GM18526 (cell line): ENCODE measurements around the gene TNS1.

ENCODE experiments used
- POLR2A ChIP-seq: IDR thresholded peaks from 3 replicates; pipeline ENCODE4 v1.6.1; 2011; ENCODE audit not compliant: insufficient read length; ENCODE audit errors: extremely low read depth

Gene TNS1

DNA sequence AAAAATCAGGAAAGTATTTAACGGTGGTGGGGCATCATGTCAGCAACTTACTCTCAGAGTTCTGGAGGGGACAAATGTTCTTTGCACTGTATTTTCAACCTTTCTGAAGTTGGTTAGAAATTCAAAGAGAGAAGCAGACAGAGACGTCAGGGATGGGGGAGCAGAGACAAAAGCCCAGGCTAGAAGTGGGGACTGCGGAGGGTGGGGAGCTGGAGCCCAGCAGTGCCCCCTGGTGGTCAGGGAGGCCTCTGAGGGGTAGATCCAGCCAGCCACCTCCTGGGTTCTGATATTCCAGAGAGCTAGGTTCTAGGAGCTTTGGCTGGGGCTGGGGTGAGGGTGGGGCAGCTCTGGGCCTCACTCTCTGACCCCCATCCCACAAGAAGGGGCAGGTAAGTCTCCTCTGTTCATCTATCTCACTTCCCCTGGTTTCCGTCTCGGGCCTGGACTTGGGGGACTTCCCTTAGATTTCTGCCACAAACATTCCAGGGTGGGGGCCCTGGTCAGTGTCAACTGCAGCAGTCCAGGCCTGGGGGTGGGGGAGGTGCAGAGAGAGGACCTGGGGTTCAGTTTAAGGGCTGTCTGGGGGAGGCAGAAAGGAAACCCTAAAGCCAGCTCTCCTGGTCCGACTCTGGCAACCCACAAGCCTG, 8.9 kb downstream of the TNS1 start:
- no peak for TF ChIP-seq POLR2A

DNA sequence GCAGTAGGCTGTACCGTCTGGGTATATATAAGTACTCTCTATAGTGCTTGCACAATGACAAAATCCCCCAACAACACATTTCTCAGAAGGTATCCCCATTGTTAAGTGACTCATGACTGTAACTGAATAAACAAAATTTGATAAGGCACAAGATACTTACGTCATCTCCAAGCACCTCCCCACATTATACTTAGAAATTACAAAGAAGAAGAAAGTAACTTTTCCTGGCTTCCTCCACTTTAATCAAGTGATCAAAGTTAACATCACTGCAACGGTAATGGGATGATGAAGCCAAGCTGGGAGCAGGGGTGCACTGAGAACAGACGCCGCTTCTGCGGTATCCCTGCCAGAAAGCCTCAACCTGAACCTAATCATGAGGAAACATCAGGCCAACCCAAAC, 9.7 kb downstream of the TNS1 start:
- no peak for TF ChIP-seq POLR2A

DNA sequence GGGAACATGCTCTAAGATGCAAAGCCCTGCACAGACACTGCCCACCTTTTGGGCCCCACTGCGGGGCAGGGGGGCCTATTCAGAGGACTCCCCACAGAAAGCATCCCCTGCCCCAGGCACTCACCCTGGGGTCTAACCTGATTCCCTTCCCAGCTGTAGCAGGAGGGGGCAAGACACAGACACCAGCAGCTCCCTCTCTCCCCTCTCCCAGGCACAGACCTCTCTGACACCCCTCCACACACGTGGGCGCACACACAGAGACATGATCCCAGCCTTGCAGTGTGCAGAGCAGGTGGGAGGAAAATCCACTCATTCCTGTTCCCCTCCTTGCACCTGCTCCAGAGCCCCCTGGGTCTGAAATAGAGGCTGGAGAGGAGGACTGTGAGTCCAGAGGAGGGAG, 10.7 kb downstream of the TNS1 start:
- no peak for TF ChIP-seq POLR2A

DNA sequence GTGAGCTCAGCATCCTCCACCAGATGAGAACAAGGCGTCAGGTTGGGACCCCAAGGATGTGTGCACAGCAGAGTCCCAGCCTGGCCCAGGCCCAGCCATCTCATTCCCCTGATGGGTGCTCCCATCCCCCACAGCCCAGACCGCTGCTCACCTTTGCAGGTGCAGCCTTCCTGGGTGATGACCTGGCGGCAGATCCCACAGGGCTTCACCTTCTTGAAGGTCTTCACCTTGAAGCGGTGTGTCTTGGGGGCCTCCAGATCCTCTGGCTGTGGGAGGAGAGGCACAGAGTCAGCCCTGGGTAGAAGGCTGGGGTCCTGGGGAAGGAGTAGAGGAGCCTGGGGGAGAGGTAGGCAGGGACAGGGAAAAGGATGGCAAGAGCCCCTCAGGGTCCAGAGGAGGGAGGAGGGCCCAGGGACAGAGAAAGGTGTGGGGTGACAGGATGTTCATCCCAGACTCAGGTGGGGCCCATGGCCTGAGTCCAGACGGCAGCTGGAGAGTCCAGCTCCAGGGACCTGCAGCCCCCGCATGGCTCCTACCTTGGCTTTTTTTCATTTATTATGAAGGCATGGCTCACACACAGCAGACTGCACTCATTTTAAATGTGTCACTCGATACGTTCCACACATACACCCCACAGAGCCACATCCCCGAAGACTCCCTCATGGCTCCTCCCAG, 11.9 kb downstream of the TNS1 start:
- no peak for TF ChIP-seq POLR2A

DNA sequence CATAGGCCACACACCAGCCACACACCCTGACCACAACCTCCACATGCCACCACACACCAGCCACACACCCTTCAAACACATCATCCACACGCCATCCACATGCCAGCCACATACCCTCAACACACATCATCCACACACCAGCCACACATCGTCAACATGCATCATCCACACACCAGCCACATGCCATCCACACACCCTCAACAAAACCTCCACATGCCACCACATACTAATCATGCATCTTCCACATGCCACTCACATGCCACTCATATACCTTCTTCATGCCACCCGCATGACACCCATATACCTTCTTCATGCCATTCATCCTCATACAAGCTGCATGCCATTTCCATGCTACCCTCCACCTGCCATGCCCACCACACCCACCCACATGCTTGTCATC, 12.4 kb downstream of the TNS1 start:
- no peak for TF ChIP-seq POLR2A

DNA sequence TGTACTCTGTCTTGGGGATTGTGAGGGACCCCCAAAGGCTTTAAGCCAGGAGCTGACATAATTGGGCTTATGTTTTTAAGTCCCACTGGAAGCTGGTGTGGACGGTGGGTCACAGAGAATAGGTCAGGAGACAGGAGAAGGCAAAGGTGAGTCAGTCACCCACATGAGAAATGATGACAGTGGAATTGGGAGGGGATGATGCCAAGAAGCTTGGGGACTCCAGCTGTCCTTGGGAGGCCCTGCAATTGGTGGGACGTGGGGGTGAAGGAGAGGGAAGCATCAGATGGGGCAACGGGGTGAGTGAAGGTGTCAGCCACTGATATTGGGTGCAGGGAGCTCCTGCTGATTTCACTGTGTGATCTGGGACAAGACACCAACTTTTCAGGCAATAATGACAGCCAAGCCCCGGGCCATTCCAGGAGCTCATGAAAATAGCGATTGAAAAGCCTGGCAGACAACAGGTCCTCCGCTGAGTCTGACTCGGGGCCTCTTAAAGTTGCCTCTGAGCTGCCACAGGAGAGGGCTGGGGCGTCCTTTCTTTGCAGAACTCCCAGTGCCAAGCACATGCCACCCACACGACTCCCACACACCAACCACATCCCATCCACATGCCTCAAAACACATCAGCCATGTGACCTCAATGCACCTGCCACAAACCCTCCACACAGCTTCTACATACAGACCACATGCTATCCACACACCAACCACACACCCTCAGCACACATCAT, 13.4 kb downstream of the TNS1 start:
- TF ChIP-seq POLR2A: no peak

DNA sequence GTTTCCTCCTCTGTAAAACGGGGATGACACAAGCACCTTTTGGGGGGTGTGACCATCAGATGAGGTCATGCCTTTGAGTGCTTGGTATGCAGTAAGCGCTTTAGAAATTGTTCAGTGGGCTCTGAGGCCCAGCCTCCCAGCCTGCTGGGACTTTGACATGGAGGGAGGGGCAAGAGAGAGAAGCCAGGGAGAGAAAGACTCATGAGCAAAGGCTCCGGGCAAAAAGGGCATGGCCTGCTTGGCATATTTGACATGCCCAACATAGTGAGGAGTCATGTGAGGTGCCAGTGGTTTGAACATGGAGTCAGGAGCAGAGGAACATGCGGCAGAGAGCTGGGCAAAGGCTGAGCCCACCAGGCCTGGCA, 14.0 kb downstream of the TNS1 start:
- no peak for TF ChIP-seq POLR2A

DNA sequence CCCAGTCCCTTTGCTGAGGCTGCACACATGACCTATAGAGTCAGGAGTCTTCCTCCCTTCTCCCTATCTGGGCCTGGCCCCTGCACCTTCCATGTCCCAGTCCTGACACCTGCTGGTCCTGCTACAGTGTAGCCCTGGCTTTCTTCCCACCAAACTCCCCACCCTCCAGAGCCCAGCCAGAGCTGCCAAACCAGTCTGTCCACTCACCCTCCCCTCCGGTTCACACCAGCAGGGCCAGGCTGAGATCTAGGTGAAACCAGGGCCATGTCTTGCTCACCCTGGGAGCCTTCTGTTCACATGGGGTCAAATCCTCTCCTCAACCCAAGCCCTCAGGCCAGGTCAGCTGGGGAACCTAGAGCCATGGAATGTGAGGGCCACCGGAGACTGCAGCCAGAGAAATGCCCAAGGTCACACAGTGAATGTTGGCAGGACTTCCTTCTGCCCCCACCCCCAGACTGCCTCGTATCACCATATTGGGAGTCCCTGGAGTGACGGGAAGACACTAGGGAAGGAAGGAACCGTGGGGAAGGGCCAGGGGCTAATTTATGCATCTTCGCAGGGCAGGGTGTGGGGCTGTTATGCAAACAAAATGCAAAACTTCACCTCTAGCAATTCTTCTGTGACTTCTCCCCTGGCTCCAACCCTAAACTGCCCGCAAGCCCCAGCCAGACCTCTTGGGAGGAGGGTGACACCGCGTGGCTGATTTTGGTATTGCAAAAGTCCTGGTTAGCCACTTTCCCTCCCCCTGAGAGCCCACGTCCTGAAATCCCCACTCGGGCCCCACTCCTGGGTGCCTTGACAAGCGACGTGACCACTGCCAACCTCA, 14.6 kb downstream of the TNS1 start:
- no peak for TF ChIP-seq POLR2A

DNA sequence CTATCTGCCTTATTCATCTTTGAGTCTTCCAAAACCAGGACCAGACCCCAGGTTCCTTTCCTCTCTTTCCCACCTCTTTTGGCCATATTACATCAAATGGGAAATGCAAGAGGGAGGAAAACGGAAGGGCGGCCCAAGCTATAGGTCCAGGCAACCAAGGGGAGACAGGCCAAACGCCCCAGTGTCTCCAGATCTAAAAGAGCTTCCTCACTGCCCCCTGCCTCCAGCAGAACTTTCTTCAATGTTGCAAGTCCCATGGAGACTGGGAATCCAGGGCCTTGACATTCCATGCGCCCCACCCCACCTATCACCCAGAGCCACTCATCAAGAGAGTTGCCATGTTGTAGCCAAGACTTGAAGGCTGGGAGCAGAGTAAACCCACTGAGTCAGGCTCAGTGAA, 15.4 kb downstream of the TNS1 start:
- no peak for TF ChIP-seq POLR2A

DNA sequence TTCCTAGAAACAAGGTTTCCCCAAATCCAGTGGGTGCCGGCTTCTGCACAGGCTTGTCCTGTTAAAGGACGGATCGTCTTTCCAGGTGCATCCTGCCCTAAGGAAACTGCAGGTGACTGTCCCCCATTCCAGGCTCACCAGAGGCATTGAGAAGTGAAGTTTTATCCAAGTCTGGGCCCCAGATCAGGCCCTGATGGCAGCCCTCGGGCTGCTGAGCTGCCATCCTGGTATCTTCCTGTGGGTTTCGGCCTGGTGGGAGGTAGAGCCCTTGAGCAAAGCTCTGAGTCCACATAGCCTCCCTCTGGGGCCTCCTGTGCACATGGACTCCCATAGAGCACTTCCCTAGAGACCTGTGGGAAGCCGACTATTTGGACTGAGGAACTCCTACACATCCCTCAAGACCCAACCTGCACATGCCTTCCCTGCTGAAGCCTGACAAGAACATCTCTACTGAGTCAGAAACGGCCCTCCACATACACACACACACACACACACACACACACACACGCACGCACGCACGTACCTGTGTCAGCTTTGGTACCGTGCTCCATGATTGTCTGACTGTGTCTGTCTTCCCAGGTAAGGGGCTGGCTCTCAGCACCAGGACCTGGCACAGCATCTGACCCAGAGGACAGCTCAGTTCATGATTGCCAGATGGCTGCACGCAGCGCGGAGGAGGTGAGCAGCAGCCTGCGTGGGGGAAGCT, 16.4 kb downstream of the TNS1 start:
- TF ChIP-seq POLR2A: no peak

DNA sequence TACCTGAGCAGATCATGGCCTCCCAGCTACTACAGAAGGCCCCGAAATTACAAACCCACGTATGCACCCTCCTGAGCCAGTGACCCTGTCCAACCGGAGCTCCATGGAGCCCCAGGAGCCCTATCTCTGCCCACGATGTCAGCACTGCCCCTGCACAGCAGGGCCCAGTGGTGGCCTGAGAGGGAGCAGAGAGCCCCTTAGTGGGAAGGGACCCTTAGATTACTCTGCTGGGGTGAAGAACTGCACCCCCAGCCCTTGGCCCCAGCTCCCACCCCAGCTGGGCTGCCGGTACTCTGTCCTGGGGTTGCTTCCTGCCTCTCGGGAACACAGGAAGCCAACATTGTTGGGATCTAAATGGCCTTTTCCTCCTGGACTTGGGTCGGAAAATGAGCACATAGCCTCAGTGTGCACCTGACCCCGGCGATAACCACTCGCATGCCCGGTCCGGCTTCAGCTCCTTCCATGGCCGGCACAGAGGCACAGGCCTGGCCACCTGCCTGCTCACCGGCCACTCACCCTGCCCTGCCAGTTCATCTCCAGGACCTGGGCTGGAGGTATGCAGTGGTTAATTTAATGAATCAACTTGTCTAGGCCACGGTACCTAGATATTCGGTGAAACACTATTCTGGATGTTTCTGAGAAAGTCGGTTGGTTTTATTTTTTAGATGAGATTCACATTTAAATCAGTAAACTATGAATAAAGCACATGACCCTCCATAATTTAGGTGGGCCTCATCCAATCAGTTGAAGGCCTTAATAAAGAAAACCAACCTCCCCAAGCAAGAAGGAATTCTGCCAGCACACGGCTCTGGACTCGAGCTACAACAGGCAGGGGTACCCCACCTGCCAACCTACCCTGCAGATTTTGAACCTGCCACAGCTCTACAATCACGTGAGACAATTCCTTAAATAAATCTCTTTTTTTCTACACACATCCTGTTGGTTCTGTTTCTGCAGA, 19.2 kb downstream of the TNS1 start:
- no peak for TF ChIP-seq POLR2A

DNA sequence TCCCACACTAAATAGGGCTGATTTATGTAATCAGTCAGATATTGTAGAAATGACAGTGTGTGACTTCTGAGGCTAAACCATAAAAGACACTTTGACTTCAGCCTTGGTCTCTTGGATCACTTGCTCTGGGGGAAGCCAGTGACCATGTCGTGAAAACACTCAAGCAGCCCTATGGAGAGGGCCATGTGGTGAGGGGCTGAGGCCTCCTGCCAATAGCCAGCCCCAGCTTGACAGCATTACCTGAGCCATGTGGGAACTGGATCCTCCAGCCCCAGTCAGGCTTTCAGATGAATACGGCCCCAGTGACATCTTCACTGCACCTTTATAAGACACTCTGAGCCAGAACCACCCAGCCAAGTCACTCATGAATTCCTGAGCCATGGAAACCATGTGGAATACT, 20.8 kb downstream of the TNS1 start:
- no peak for TF ChIP-seq POLR2A

DNA sequence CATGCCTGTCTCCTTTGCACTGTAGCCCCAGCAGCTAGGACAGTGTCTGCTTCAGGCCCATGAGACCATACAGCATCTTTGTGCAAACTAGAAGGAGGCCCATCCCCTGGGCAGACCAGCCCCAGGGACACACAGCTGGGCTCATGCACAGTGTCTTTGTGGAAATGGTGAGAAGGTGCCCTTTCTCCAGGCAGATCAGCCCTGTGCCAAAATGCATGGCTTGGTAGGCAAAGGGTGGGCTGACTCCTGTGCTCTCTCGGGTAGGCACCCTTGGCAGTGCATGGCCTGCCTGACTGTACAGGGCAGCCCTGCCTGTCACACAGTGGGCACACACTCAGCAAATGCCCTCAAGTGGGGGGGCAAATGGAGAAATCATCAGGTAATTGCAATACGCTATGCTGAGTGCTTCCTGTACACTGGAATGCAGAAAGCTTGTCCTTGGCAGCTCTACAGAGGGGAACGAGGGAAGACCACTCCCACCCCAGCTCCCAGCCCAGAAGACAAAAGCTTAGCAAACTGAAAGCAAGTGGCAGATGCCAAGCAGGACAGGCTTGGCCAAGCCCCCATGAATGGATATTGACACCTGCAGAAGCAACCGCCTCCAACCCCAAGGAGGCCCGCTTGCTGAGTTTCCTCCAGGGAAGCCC, 21.6 kb downstream of the TNS1 start:
- TF ChIP-seq POLR2A: no peak
